ENCODE results near the gene KRT4.

DNA sequence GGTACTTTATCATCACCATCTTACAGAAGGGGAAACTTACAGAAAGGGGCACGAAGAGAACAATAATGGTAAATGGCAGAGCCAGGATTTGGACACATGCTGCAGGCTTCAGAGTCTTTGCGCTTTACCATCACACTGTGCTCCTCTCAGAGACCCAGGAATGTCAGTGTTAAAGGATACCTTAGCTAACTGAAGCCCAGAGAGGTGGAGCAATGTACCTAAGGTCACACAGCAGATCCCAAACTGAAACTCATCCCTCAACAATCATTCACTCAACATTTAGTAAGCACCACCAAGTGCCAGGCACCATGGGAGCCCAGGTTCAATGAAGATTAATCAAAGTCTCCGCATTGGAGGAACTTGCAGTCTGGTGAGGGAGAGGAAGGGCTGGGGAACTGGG lies 42.9 kb upstream of the KRT4 start:
- TF ChIP-seq EZH2phosphoT487 (IDR thresholded peaks at IDR 0.05; ENCODE audit: insufficient read depth, low read depth), result no peak
- TF ChIP-seq EZH2 (IDR thresholded peaks at IDR 0.05; ENCODE audit: insufficient read depth, poor library complexity, severe bottlenecking), result no peak

Measured in GM23248 (cell line).